ENCODE data around the gene SAP130.

SAP130 gene

DNA sequence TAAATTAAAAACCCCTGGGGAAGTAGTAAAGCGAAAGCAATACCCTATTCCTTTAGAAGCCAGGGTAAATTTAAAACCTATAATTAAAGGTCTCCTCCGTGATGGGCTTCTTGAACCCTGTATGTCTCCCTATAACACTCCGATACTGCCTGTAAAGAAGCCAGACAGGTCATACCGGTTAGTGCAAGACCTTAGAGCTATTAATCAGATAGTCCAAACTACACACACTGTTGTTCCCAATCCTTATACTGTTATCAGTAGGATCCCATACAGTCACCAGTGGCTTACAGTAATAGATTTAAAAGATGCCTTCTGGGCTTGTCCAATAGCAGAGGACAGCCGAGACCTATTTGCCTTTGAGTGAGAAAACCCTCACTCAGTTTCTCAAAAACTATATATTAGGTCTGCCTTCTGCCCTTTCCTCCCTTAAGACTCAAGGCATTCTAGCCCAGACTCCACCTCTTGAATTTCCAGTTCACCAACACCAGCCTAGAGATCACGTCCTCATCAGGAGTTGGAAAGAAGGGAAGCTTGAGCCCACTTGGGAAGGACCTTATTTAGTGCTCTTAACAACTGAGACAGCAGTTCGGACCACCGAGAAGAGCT lies 12.4 kb upstream of the SAP130 start:
- H3K4me3 ChIP-seq (ENCODE audit: control insufficient read depth, low read depth, low read length), result no peak overlapping the region
- DNase-seq (ENCODE audit: low read depth), result no peak
- TF ChIP-seq, protein P1, sequence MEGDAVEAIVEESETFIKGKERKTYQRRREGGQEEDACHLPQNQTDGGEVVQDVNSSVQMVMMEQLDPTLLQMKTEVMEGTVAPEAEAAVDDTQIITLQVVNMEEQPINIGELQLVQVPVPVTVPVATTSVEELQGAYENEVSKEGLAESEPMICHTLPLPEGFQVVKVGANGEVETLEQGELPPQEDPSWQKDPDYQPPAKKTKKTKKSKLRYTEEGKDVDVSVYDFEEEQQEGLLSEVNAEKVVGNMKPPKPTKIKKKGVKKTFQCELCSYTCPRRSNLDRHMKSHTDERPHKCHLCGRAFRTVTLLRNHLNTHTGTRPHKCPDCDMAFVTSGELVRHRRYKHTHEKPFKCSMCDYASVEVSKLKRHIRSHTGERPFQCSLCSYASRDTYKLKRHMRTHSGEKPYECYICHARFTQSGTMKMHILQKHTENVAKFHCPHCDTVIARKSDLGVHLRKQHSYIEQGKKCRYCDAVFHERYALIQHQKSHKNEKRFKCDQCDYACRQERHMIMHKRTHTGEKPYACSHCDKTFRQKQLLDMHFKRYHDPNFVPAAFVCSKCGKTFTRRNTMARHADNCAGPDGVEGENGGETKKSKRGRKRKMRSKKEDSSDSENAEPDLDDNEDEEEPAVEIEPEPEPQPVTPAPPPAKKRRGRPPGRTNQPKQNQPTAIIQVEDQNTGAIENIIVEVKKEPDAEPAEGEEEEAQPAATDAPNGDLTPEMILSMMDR (IDR thresholded peaks at IDR 0.05; ENCODE audit: control insufficient read depth, insufficient read depth, low read depth, low read length, missing control alignments), result no peak

DNA sequence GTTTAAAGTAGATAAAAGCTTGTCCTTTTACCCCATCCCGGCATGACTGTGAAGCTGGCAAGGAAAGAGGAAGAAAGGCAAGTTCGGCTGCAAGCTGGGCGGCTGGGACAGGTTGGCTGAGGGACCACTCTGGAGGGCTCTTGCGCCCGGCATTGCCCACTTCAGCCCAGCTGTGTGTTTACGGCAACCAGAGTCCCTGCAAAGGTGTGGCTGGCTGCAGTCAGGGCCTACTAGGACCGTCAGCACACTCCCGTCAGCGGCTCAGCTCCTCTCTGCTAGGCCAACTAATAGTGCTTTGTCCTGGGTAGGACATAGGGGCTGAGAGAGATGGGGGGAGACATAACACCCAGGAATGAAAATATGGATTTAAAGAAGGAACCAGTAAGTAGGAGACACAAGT lies 11.7 kb upstream of the SAP130 start:
- DNase-seq (ENCODE audit: low read depth), result no peak
- no peak overlapping the region for H3K4me3 ChIP-seq (ENCODE audit: control insufficient read depth, low read depth, low read length)
- TF ChIP-seq, protein P1 (IDR thresholded peaks at IDR 0.05; ENCODE audit: control insufficient read depth, insufficient read depth, low read depth, low read length, missing control alignments), result no peak

DNA sequence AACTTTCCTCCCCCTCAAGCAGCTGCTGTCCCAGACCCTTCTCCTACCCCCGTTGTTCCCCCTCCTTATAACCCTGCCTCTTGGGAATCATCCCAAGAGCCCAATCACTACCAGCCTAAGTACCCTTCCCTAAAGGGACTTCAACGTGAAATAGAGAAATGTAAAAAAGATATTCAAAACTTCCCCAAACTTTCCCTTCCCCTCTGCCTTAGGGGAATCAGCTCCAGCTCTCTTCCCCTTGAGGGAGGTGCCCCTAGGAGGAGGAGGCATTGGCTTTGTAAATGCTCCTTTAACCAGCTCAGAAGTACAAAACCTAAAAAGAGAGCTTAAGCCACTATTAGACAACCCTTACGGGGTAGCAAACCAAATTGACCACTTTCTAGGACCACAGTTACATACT lies 10.6 kb upstream of the SAP130 start:
- H3K4me3 ChIP-seq (ENCODE audit: control insufficient read depth, low read depth, low read length), result no peak overlapping the region
- TF ChIP-seq, protein P1 (IDR thresholded peaks at IDR 0.05; ENCODE audit: control insufficient read depth, insufficient read depth, low read depth, low read length, missing control alignments), result no peak

DNA sequence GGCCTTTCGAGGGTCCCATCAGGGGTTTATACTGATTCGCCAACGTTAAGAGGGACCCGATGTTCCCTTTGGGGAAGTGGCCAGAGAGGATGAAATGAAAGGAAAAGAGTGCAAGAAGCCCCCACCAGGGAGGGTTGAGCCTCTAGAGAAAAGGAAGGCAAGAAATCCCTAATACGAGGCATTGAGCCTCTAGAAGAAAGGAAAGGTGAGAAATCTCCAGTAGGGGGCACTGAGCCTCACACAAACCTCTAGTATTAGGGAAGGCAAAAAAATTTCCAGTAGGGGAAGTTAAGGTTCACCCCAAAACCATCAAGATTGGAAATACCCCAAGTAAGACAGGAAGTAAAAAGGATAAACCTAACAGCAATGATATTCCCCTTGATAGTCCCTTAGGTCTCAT lies 9.8 kb upstream of the SAP130 start:
- no peak overlapping the region for H3K4me3 ChIP-seq (ENCODE audit: control insufficient read depth, low read depth, low read length)
- DNase-seq (ENCODE audit: low read depth), result no peak
- TF ChIP-seq, protein P1 (IDR thresholded peaks at IDR 0.05; ENCODE audit: control insufficient read depth, insufficient read depth, low read depth, low read length, missing control alignments), result no peak

More for the DNA sequence above, 10.6 kb upstream of the SAP130 start:
- no peak for DNase-seq (ENCODE audit: low read depth)

DNA sequence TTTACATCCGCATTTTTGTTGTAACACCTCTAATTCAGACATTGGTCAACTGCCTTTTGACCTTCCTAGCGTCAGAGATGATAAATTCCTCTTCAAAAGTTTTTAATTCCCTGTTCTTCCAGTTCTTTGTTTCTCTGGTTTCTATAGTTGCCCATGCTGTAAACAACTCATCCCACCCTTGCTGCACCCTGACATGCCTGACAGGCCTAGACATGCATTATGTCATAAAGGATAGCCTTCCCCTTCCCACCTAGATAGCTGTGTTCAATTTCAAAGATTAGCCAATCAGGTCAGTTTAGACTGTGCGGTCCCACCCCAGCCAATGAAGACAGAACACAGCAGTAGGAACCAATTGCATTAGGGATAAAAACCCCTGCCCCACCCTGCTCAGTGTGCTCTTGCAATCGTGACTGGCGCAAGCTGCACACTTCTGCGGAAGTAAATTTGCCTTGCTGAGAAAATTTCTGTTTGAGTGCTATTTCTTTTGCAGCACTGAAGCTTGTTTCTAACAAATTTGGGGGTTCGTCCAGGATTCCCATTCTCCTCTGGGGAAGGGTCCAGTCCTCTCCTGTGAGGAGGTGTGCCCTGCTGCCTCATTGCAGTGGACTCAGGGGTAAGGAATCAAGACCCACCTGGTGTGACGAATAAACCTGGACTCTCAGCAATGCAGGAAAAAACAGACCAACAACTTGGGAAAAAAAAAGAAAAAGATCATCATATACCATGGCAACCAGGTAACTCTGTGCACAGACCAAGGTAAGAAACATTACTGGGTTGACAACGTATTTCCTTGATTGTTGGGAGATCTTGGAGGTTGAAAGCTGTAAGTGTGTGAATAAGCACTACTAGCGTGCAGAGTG lies 9.1 kb upstream of the SAP130 start:
- DNase-seq (ENCODE audit: low read depth), result no peak
- TF ChIP-seq, protein P1 (IDR thresholded peaks at IDR 0.05; ENCODE audit: control insufficient read depth, insufficient read depth, low read depth, low read length, missing control alignments), result no peak
- no peak overlapping the region for H3K4me3 ChIP-seq (ENCODE audit: control insufficient read depth, low read depth, low read length)

DNA sequence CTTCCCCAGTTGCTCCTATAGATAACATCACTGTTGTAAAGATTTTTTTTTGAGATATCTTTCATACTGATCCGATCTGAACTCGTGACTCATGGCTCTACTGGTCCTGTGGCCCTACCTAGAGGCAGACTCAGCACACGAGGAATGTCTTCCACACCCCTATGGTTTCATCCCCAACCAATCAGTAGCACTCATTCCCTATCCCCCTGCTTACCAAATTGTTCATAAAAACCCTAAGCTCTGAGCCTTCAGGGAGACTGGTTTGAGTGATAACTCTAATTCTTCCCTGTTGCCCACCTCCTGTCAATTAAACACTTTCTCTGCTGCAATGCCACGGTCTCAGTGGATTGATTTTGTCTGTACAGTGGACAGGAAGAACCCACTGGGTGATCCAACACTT lies 4.2 kb upstream of the SAP130 start:
- TF ChIP-seq, protein P1 (IDR thresholded peaks at IDR 0.05; ENCODE audit: control insufficient read depth, insufficient read depth, low read depth, low read length, missing control alignments), result no peak
- no peak for DNase-seq (ENCODE audit: low read depth)
- no peak overlapping the region for H3K4me3 ChIP-seq (ENCODE audit: control insufficient read depth, low read depth, low read length)

Data from AG09309 (cell line).